SK-N-MC (cell line): ENCODE results near the gene CHST3.

Experiments
- EZH2 ChIP-seq: fragments of 200-600 bp; sonication (generic); IDR thresholded peaks from one replicate; pipeline ENCODE4 v1.6.1; 2017; ENCODE audit warnings: antibody characterized with exemption
- FOXP2 ChIP-seq: optimal IDR thresholded peaks from 2 replicates; pipeline ENCODE3; 2011; ENCODE audit warnings: mild to moderate bottlenecking, moderate library complexity; ENCODE audit not compliant: insufficient read depth; ENCODE audit errors: extremely low read length, control extremely low read depth
- POLR2AphosphoS5 ChIP-seq: IDR thresholded peaks from 2 replicates; pipeline ENCODE4 v1.6.1; 2012; ENCODE audit warnings: mild to moderate bottlenecking, low read depth, low read length, borderline replicate concordance

GRCh38 chr10:72041491-72041890 lies 77.3 kb downstream of the CHST3 start:
- TF ChIP-seq POLR2AphosphoS5 = no peak
- TF ChIP-seq EZH2 = no peak
- no peak for TF ChIP-seq FOXP2
